Activated CD4-positive, alpha-beta T cell treated with anti-CD3 and anti-CD28 coated beads for 4 hours (primary cell): ENCODE results near the gene AAGAB.

Experiments
- DNase-seq, 2 donors: peaks; one replicate each; pipeline ENCODE4 v3.0.0-alpha.2; 2020

The AAGAB gene

DNA sequence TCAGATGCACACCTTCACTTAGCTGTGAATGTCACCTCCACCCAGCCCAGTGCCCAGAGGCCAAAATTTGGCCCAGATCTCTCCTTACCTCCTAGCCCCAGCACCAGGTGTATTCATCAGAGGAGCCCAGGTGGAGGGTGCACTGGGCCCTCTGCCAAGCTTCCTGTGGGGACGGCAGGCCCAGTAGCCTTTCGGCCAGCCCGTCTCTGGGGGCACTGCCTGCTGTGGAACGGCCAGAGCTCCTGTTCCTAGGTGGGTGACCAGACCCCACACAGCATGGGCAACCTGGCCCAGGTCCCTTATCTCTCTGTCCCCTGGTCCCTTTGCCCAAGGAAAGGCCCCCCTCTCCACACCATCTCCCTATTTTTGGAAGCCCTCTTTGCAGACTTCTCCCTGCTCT is 67.8 kb downstream of the AAGAB start:
- no peak for DNase-seq

DNA sequence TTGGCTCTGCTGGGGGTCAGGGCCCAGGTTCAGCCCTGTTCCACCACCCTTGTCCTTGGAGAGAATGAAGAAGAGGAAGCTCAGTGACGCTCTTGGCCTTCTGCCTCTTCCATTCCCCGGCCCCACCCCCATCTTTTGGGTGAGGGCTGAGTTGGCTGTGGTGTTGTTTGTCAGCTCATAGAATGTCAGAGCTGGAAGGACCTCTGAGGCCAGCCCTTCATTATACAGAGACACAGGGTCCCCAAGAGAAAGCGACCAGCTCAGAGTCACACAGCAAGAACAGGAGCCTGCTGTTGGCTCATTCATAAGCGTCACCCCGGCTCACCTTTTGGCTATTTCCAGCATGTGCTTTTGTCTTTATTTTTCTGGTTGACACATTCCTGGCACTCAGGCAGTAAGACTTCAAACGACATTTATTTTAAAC is 68.2 kb downstream of the AAGAB start:
- no peak for DNase-seq

DNA sequence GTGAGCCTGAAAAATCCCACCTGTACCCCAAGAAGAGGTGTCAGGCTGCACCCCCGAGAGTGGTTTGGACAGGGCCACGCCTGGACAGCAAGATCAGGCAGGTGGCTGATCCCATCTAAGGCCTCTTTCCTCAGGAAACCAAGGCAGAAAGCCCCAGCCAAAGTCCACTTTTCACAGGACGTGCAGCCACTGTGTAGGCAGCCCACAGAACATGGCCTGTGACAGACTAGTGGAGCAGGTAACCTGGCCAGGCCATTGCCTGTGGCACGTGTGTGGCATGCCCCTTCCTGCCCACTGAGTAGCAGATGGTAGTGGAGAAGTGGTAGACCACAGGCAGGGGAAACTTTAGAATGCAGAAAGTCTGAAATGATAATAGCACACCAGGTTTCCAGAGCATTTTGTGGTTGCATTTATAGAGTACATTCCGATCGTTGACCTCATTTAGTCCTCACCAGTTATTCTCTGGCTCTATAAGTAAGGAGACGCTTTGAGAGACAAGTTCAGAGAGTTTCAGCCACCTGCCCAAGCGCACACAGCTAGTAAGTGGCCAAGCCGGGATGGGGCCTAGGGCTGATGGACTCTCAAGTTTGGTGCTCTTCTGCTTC is 68.7 kb downstream of the AAGAB start:
- no peak for DNase-seq

DNA sequence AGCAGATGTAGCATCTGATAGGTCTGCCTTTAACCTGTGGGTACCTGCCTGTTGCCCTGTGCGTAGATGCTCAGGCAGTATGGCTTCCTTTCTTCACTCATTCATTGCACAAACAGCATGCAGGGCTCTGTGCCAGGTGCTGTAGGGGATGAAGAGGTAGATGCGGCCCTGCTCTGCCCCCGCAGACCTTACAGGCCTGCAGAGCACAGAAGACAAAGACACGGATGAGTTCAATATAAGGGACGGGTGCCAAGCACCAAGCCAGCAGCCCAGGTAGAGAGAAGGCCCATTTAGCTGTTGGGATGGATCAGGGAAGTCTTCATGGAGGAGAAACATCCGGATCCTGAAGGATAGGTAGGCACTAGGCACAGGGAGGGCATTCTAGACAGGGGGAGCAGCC is 69.4 kb downstream of the AAGAB start:
- no peak for DNase-seq

DNA sequence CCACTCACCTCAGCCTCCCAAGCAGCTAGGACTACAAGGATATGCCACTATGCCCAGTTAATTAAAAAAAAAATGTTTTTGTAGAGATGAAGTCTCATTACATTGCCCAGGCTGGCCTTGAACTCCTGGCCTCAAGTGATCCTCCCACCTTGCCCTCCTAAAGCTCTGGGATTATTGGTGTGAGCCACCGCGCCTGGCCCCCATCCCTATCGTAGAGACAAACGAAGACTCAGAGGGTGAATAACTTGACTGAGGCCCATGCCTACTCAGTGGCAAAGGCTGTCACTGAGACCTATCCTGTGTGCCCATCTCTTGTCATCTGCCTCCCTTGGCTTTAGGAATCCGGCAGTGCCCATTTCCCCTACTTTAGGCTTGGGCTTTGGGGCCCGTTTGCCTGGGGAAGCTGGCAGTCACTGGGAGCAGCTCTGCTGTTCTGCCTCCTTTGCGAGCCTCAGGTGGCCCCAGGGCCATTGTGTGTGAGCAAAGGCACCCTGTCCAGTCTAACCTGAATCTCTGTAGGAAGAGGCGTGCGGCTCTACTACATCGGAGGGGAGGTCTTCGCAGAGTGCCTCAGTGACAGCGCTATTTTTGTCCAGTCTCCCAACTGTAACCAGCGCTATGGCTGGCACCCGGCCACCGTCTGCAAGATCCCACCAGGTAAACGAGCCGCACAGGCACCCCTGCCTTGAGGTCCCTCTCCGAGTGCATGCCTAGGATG is 70.1 kb downstream of the AAGAB start:
- no peak for DNase-seq

DNA sequence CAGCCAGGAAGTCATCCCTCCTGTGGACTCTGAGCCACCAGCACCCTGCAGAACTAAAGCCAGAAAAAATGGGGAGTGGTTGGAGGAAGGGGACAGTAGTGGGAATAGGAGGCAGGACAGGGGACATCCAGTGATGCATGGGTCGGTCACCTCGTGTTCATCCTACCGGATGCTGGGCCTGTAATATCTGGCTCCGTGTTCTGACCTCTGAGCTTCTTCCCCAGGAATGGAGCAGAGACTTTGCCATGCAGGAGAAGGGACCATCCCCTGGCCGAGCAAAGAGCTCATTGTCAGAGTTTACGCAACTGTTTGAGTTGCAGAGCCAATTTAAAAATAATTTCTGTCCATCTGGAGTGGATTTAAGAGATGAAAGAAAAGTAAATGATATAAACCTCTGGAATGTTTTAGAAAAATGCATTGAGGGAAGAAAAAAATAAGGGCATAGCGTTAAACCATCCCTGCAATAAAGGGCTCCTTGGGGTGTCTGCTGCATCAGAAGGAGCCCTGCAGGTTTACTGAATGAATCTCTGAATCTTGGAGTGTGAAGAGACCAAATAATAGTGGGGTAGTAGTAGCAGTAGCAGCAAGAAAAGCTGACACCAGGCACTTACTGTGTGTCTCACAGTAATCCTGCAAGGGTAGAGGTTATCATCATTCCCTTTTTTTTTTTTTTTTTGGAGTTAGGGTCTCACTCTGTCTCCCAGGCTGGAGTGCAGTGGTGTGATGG is 70.9 kb downstream of the AAGAB start:
- DNase-seq: no peak

DNA sequence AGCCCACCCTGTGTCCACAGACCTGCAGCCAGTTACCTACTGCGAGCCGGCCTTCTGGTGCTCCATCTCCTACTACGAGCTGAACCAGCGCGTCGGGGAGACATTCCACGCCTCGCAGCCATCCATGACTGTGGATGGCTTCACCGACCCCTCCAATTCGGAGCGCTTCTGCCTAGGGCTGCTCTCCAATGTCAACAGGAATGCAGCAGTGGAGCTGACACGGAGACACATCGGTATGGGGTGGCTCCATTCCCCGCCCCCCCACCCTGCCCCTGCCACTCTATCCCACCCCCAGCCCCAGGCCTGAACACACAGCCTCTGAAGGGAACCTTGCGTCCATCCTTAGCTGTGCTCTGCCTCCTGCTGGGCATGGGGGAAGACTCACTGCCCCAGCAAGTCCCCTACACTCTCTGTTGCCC is 73.2 kb downstream of the AAGAB start:
- no peak for DNase-seq

DNA sequence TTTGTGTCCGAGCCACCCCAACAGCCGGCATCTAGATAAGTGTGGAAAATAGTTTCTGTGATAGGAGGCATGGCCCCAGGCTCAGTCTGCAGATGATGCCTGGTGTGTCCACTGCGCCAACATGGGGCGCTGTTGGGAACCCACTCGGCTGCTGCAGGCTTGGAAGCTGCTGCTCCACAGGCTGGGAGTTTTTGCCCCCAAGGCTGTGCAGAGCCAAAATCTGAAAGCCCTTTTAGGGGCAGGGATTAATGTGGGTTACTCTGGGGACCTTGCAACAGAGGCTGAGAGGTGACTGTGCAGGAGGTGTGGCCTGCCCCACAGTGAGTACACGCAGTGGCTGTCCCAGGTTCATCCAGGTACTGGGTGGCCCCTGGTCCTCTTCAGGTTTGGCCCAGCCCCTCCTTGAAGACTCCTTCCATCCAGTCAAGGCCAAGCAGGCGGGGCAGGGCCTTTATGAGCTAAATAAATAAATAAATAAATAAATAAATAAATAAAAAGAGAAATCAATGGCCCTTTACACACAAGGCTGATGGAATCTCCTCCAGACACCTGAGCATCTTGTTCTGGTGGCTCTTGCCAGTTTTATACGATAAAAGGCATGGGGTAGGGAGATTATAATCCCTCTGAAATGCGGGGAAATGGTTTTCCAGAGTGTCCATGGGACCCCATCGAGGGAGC is 73.8 kb downstream of the AAGAB start:
- DNase-seq: no peak

DNA sequence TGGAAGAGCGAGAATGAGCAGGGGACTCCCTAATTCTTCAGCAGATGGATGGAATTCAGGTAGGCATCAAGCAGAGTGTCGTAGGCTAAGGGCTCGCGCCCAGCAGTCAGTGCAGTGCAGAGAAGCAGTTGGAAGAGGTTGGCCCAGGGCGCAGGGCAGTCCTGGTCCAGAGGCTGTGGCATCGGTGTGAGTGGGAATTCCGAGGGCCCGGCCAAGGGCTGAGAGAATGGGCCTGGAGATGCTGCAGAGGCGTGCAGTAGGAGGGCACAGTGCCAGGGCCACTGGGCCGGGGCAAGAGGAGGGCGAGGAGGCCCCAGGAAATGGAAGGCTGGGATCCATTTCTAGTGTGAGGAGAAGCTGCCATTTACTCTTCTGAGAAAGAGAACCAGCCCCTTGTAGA is 74.4 kb downstream of the AAGAB start:
- DNase-seq: no peak

DNA sequence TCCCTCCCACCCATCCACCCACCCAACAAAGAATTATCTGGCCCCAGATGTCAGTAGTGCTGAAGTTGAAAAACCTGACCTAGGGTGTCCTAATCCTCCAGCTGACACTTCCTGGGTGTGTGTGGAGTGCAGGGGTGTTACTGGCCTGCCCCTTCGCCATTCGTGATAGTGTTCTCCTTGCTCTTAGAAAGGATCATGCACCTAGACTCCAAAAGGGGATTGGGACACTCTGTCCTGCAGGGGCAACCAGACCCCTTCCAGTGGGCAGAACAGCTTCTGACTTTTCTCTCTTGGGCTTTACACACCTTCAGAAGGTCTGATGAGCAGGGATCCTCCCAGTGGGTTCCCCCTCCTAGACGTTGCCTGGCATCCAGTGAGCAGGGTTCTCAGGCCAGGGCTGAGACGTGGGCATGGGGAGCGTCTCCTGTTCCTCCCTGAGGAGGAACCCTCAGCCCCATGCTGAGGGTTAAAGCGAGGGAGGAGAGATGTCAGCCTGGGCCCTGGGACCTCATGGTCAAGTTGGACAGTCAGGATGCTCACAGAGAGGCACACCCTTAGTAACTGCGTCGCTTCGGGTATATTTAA is 75.0 kb downstream of the AAGAB start:
- DNase-seq: no peak

DNA sequence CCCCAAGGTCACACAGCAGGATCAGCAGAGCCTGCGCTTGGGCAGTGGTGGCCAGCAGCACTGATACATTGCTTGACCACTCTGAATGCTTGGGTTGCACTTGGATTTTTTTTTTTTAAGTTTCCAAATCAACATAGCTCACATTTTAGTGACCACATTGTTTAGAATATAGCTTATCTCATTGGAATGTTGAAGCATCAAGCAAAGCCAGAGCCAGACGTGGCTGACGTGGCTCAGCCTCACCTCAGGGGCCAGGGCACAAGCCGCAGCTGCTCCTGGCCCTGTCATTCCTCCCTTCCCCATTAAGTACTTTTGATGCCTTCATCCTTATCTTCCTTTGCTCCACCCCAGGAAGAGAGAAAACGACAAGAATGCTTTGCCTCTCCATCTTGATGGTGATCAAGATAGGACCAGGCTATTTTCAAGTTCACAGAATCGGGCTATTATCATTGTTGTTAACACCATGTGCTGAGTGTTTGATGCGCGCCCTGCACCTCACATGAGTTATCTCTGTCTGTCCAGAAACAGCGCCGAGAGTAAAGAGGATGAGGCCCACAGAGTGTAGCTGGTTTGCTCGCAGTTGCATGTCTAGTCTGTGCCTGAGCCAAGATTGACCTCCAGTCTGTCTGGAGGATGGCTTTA is 75.8 kb downstream of the AAGAB start:
- DNase-seq: no peak

DNA sequence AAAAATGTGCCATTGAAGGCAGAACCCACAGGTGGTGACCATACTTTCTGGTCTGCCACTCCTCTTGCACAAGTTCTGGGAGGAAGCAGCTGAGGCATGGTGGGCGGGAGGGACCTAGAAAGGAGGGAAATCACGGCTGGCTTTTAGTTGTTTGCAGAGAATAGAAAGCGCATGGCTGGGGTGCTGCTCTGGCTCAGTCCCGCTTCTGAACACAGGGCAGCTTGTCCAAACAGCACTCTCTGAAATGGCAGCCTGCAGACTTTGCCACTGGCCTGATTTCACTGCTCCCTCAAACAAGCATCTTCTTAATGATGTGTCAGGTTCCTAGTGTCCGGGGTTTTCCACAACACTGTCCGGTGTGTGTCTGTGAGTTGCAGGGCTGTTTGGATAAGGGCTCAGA is 76.7 kb downstream of the AAGAB start:
- no peak for DNase-seq

DNA sequence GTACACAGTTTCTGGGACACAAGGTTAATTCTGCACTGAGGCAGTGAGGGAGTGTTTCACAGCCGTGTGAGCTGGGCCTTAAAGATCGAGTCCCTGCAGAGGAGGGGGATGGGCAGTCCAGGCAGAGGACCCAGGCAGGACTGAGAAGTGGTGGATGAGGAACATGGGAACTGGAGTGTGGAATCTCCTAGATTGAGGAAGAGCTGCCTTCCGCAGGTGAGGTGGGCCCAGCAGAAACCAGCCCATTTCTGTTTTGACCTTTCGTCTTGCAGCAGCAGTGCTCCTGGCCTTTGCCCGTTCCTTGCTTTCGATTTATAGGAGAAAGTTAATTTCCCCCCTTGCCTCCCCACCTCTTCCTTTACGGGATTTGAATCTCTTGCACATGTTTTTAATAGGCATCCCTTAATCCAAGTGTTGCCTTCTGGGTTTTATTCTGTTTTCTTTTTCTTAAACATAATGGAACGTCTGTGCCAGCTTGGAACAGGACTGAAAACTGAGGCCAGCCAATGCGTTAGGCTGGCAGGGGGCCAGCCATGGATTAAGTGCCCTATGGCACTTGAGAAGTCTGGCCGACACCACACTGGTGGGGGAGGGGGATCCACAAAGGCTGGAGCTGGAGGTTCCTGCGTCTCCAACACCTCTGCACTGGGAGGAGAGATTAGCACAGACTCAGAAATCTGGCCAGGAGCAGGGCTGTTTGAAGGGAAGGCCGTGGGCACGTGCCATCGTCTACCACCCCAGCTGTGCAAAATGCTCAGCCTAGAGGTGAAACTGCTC is 78.1 kb downstream of the AAGAB start:
- no peak for DNase-seq

DNA sequence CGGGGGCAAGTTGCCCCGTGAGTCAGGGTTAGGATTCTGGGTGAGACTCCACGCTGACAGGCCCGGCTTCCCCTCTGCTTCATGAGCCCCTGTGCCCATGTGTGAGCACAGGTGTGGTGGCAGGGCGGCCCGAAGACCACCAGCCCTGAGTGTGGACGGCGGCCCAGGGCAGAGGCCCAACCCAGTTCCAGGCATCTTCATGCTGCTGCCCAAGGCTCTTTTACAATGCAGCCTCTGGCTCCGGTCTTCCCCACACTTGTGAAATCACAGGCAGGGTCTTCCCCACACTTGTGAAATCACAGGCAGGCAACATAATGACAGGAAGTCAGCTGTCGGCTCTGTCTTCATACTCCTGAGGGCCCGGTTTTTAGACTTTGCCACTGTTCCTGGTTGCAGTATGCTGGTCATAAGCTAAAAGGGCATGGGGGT is 78.8 kb downstream of the AAGAB start:
- no peak for DNase-seq

DNA sequence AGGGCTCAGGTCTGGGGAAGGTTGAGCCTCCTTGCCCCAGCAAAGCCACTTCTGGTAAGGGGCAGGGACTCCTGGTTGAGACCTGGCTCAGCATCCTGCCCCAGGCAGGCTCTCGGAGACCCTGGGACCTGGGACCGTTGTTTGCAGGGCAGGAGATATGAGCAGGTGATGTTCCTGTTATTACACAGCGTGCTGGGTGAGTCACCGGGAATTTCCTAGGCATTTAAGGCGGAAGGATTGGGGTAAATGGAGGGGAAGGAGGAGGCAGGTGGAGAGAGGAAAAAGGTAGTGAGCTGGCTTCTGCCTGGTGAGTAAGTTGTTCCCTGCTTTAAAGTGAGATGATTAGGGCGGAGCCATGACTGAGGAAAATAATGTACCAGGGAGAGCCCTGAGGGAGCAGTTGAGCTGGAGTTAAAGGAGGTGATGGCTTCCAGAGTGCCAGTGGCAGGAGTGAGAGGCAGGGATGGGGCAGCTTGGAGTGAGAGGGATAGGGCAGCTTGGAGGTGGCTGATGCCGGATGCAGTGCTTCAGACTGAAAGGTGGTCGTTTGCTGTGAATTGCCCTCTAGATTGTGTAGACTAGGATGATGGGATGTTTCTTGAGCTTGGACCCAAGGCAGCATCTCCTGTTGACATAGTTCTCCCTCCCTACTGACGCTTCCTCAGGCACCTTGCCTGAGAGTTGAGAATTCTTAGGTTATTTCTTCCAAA is 79.4 kb downstream of the AAGAB start:
- peak; percentile 27 to 36 for DNase-seq

DNA sequence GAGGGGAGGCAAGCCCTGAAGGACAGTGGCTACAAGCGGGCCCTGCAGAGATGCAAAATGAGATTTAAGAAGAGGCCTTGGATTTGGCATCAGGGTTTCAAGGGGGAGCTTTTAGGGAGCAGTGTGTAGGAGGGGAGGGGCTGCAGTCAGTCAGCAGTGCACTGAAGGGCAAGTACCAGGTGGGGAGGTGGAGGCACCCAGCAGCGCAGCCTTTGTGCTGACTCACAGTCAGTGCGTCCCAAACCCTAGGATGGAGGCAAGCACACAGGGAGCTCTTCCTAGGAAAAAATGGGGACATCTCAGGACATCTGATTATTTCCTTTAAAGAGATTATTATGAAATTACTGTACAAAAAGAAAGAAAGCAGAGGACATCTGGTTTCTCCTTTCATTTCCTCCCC is 80.0 kb downstream of the AAGAB start:
- DNase-seq: no peak

DNA sequence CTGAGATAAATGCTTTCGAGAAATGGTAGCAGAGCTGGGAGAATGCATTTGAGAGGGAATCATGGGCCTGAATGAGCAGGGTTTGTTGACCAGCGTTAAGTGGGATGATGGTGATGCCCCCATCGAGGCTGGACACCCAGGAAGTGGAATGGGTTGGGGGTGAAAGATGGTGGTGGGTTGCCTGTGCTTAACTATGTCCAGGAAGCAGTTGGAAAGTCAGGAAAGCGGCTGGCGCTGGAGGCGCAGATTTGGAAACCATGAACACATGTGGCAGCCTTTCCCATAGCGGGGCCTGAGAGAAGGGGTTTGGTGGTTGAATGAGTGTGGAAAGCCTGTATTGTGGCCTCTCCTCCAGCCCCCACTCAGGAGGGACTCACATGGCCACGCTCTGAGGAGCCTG is 80.7 kb downstream of the AAGAB start:
- no peak for DNase-seq

DNA sequence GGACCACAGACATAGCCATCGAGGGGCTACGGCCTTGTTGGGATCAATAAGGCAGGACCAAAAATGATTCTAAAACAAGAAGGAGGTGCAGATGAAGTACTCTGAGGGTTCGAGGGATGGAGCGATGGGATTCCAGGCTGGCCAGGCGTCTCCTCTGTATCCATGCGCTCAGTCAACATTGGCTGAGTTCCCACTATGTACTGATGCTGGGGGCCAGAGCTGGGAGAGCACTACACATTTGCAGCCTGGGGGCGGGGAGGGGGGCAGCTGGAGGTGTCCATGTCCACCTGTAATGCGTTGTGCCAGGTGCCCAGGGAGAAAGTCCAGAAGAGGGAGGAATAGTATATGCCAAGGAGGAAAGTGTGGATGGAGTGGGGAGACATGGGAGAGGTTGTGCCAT is 81.5 kb downstream of the AAGAB start:
- DNase-seq: no peak

DNA sequence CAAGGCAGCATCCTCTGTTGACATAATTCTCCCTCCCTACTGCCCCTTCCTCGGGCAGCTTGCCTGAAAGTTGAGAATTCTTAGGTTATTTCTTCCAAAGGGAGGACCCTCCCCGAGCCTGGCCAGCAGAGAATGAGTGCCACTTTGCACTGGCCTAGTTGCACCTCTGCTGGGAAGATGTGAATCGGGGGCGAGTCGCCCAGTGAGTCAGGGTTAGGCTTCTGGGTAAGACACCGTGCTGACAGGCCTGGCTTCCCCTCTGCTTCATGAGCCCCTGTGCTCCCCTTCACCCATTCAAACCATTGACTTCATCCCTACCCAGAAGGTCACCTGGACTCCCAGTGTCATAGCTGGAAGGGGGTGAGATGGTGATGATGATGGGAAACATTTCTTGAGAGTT is 82.3 kb downstream of the AAGAB start:
- DNase-seq: peak in 1 of 2 donors; percentile 11

DNA sequence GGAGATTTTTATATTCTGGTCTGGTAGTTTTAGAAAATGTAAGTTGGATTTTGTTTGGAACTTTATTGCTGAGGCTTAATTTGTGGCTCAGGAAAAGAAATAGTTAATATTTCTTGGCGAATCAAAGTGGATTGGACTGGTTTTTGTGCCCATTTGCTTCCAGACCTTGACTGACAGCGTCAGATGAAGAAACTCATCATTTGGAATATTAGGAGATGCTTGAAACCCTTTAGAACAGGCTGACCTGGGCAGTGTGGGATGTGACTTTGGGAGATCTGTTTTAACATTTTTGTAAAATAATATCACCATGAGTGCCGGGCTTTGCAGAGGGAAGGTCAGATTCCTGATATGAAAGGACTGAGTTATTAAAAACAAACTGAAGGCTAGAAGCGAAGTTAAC is 83.0 kb downstream of the AAGAB start:
- DNase-seq: no peak
